MM.1S (cell line): ENCODE results near the gene CPA3.

ENCODE experiments used
- DNase-seq: peaks from one replicate; pipeline ENCODE4 v3.0.0-alpha.2; 2015
- H2AFZ ChIP-seq: fragments of 300-600 bp; sonication (generic); 2 replicates; pipeline ENCODE4 v1.6.0; 2016; ENCODE audit warnings: antibody characterized with exemption, low read length
- H3F3A ChIP-seq: fragments of 300-600 bp; sonication (generic); 2 replicates; pipeline ENCODE4 v1.6.1; 2016; ENCODE audit warnings: mild to moderate bottlenecking, antibody characterized with exemption, low read length, moderate library complexity, mixed read lengths; ENCODE audit not compliant: insufficient read depth
- H3K27ac ChIP-seq: fragments of 300-600 bp; sonication (generic); 2 replicates; pipeline ENCODE4 v1.5.1; 2016; ENCODE audit warnings: mild to moderate bottlenecking, low read length
- H3K27me3 ChIP-seq: fragments of 300-600 bp; sonication (generic); replicated peaks from 2 replicates; pipeline ENCODE4 v1.6.0; 2016; ENCODE audit warnings: low read length; ENCODE audit not compliant: insufficient read depth
- H3K36me3 ChIP-seq: fragments of 300-600 bp; sonication (generic); replicated peaks from 2 replicates; pipeline ENCODE4 v1.6.1; 2016; ENCODE audit warnings: mild to moderate bottlenecking, low read length, mixed read lengths; ENCODE audit not compliant: insufficient read depth
- H3K4me1 ChIP-seq: fragments of 300-600 bp; sonication (generic); 2 replicates; pipeline ENCODE4 v1.6.1; 2016; ENCODE audit warnings: low read length, mixed read lengths
- H3K4me2 ChIP-seq: fragments of 300-600 bp; sonication (generic); 2 replicates; pipeline ENCODE4 v1.6.0; 2016; ENCODE audit warnings: low read depth, low read length
- H3K4me3 ChIP-seq: fragments of 300-600 bp; sonication (generic); 2 replicates; pipeline ENCODE4 v1.5.1; 2016; ENCODE audit warnings: low read length, mixed read lengths
- H3K79me2 ChIP-seq: fragments of 300-600 bp; sonication (generic); 2 replicates; pipeline ENCODE4 v1.6.1; 2016; ENCODE audit warnings: mixed run types, low read length, mixed read lengths
- H3K9ac ChIP-seq: fragments of 300-600 bp; sonication (generic); 2 replicates; pipeline ENCODE4 v1.6.1; 2016; ENCODE audit warnings: low read length, mixed read lengths
- H3K9me2 ChIP-seq: fragments of 300-600 bp; sonication (generic); replicated peaks from 2 replicates; pipeline ENCODE4 v1.6.1; 2016; ENCODE audit warnings: mild to moderate bottlenecking, low read length, mixed read lengths; ENCODE audit not compliant: insufficient read depth
- H3K9me3 ChIP-seq: fragments of 300-600 bp; sonication (generic); replicated peaks from 2 replicates; pipeline ENCODE4 v1.6.1; 2016; ENCODE audit warnings: mild to moderate bottlenecking, low read length, mixed read lengths; ENCODE audit not compliant: insufficient read depth
- H4K20me1 ChIP-seq: fragments of 300-600 bp; sonication (generic); 2 replicates; pipeline ENCODE4 v1.6.1; 2016; ENCODE audit warnings: mild to moderate bottlenecking, low read length, moderate library complexity, mixed read lengths; ENCODE audit not compliant: insufficient read depth
- CTCF ChIP-seq: fragments of 300-600 bp; sonication (generic); IDR thresholded peaks from 2 replicates; pipeline ENCODE4 v1.5.1; 2016; ENCODE audit warnings: antibody characterized with exemption, low read length, mixed read lengths
- EZH2 ChIP-seq: fragments of 300-600 bp; sonication (generic); optimal IDR thresholded peaks from 2 replicates; pipeline ENCODE3; 2017; ENCODE audit warnings: low read depth, mild to moderate bottlenecking, antibody characterized with exemption, low read length, mixed read lengths
- EZH2phosphoT487 ChIP-seq: fragments of 300-600 bp; sonication (generic); IDR thresholded peaks from 2 replicates; pipeline ENCODE4 v1.6.1; 2018; ENCODE audit warnings: antibody characterized with exemption, low read length

Gene CPA3

GRCh38 chr3:148882288-148882687, 17.2 kb downstream of the CPA3 start:
- H3K27me3 ChIP-seq, result no peaks in the 10 kb centered on the region
- no peak for TF ChIP-seq EZH2
- no peak for TF ChIP-seq EZH2phosphoT487
- no peak for TF ChIP-seq CTCF
- no peak for DNase-seq
- H3K9me2 ChIP-seq, result no peaks in the 10 kb centered on the region
- H4K20me1 ChIP-seq, result no peaks in the 10 kb centered on the region
- H3F3A ChIP-seq, result no peaks in the 10 kb centered on the region
- no peaks in the 10 kb centered on the region for H3K36me3 ChIP-seq
- H3K4me3 ChIP-seq, result no peak overlapping the region
- no peaks in the 10 kb centered on the region for H3K79me2 ChIP-seq
- no peak overlapping the region for H3K9ac ChIP-seq
- H3K9me3 ChIP-seq, result no peaks in the 10 kb centered on the region
- H3K4me1 ChIP-seq, result no peaks in the 10 kb centered on the region
- no peak overlapping the region for H2AFZ ChIP-seq
- H3K27ac ChIP-seq, result no peak overlapping the region
- H3K4me2 ChIP-seq, result no peak overlapping the region

GRCh38 chr3:148883163-148883562, 18.1 kb downstream of the CPA3 start:
- Histone ChIP-seq H3K4me1 (no peaks in the 10 kb centered on the region), H3K4me2 (no peak overlapping the region), H4K20me1 (no peaks in the 10 kb centered on the region), H3K9ac (no peak overlapping the region), H3K27ac (no peak overlapping the region), H3F3A (no peaks in the 10 kb centered on the region), H3K79me2 (no peaks in the 10 kb centered on the region), H3K36me3 (no peaks in the 10 kb centered on the region), H3K9me3 (no peaks in the 10 kb centered on the region), H3K4me3 (no peak overlapping the region), H2AFZ (no peak overlapping the region), H3K9me2 (no peaks in the 10 kb centered on the region), H3K27me3 (no peaks in the 10 kb centered on the region)
- no peak for DNase-seq
- no peak for TF ChIP-seq EZH2
- TF ChIP-seq CTCF, result no peak
- no peak for TF ChIP-seq EZH2phosphoT487

- H3K9ac ChIP-seq, result no peak overlapping the region
- H3K4me3 ChIP-seq, result no peak overlapping the region
- H3K9me3 ChIP-seq, result no peaks in the 10 kb centered on the region
- H3K79me2 ChIP-seq, result no peaks in the 10 kb centered on the region
- no peak for TF ChIP-seq CTCF
- H3K27me3 ChIP-seq, result no peaks in the 10 kb centered on the region
- no peaks in the 10 kb centered on the region for H3K9me2 ChIP-seq
- H4K20me1 ChIP-seq, result no peaks in the 10 kb centered on the region
- no peak for DNase-seq
- H3K4me2 ChIP-seq, result no peak overlapping the region
- no peaks in the 10 kb centered on the region for H3K36me3 ChIP-seq
- H3F3A ChIP-seq, result no peaks in the 10 kb centered on the region
- H3K4me1 ChIP-seq, result no peaks in the 10 kb centered on the region
- no peak overlapping the region for H2AFZ ChIP-seq
- H3K27ac ChIP-seq, result no peak overlapping the region
Measured at GRCh38 chr3:148884261-148884660, 19.2 kb downstream of the CPA3 start.

GRCh38 chr3:148889828-148890227, 24.7 kb downstream of the CPA3 start:
- H3F3A ChIP-seq, result no peaks in the 10 kb centered on the region
- H3K36me3 ChIP-seq, result no peaks in the 10 kb centered on the region
- H3K9me3 ChIP-seq, result no peaks in the 10 kb centered on the region
- H4K20me1 ChIP-seq, result no peaks in the 10 kb centered on the region
- H3K79me2 ChIP-seq, result no peaks in the 10 kb centered on the region
- no peaks in the 10 kb centered on the region for H3K27me3 ChIP-seq
- no peak overlapping the region for H3K4me2 ChIP-seq
- H3K4me1 ChIP-seq, result no peaks in the 10 kb centered on the region
- no peak overlapping the region for H3K27ac ChIP-seq
- no peak overlapping the region for H3K9ac ChIP-seq
- TF ChIP-seq EZH2 (no peak), CTCF (no peak), EZH2phosphoT487 (no peak)
- no peak overlapping the region for H3K4me3 ChIP-seq
- no peak overlapping the region for H2AFZ ChIP-seq
- no peak for DNase-seq
- H3K9me2 ChIP-seq, result no peaks in the 10 kb centered on the region
